Activated CD4-positive, alpha-beta T cell treated with anti-CD3 and anti-CD28 coated beads for 24 hours (primary cell): ENCODE data around the gene DGLUCY.
A peak's percentile ranks its signal among the peaks of the same experiment; 100 is the strongest.
"Not testable (repeated sequence)": the region's sequence is repeated elsewhere in the genome, so short reads cannot be mapped to it uniquely, and the experiment has no call there.

Source experiments
- DNase-seq, 2 donors: peaks; one replicate each; pipeline ENCODE4 v3.0.0-alpha.2; 2020; ENCODE audit warnings: low read depth in 2 of 2

The DGLUCY gene

GRCh38 chr14:91207008-91207407 lies 93.1 kb downstream of the DGLUCY start:
- no peak for DNase-seq

GRCh38 chr14:91211017-91211416 lies 97.1 kb downstream of the DGLUCY start:
- DNase-seq, result no peak

GRCh38 chr14:91214306-91214705 lies 100.4 kb downstream of the DGLUCY start:
- DNase-seq, result no peak

- no peak for DNase-seq
Observed at GRCh38 chr14:91215381-91215780, 101.5 kb downstream of the DGLUCY start.

- DNase-seq, result no peak
Observed at GRCh38 chr14:91216731-91217226, 102.9 kb downstream of the DGLUCY start.

GRCh38 chr14:91218014-91218413 lies 104.1 kb downstream of the DGLUCY start:
- no peak for DNase-seq

- DNase-seq, result no peak
Observed at GRCh38 chr14:91219517-91220389, 105.9 kb downstream of the DGLUCY start.

GRCh38 chr14:91220581-91221000 lies 106.7 kb downstream of the DGLUCY start:
- DNase-seq, result no peak

- DNase-seq, result no peak
Observed at GRCh38 chr14:91221270-91221669, 107.4 kb downstream of the DGLUCY start.

- no peak for DNase-seq
Observed at GRCh38 chr14:91223028-91223783, 109.3 kb downstream of the DGLUCY start.

GRCh38 chr14:91225025-91225424 lies 111.2 kb downstream of the DGLUCY start:
- no peak for DNase-seq

- not testable (repeated sequence) for DNase-seq
Observed at GRCh38 chr14:91226360-91226759, 112.5 kb downstream of the DGLUCY start.

- DNase-seq, result no peak
Observed at GRCh38 chr14:91227183-91227628, 113.3 kb downstream of the DGLUCY start.

GRCh38 chr14:91228112-91229004 lies 114.5 kb downstream of the DGLUCY start:
- DNase-seq, result peak; percentile 74 to 75

GRCh38 chr14:91229005-91229382 lies 115.1 kb downstream of the DGLUCY start:
- DNase-seq, result no peak

- DNase-seq, result no peak
Observed at GRCh38 chr14:91229743-91230200, 115.9 kb downstream of the DGLUCY start.

- no peak for DNase-seq
Observed at GRCh38 chr14:91230397-91231035, 116.6 kb downstream of the DGLUCY start.

- no peak for DNase-seq
Observed at GRCh38 chr14:91231446-91231845, 117.6 kb downstream of the DGLUCY start.

- DNase-seq, result no peak
Observed at GRCh38 chr14:91232052-91232451, 118.2 kb downstream of the DGLUCY start.

GRCh38 chr14:91232603-91233002 lies 118.7 kb downstream of the DGLUCY start:
- DNase-seq, result no peak
